Stimulated activated CD8-positive, alpha-beta memory T cell treated with anti-CD3 and anti-CD28 coated beads, Interleukin-4, amount 100 ng/mL, for 48 hours (primary cell): ENCODE data around the gene PTPRD.

Experiments
- DNase-seq: peaks from one replicate; pipeline ENCODE4 v3.0.0-alpha.2; 2020

The PTPRD gene

GRCh38 chr9:8850914-8851313, 1761.9 kb downstream of the PTPRD start:
- DNase-seq: no peak

GRCh38 chr9:8845808-8846207, 1767.0 kb downstream of the PTPRD start:
- DNase-seq: no peak

- no peak for DNase-seq
These were observed 1767.4 kb downstream of the PTPRD start for GRCh38 chr9:8845376-8845775.

- DNase-seq: no peak
These were observed 1768.3 kb downstream of the PTPRD start for GRCh38 chr9:8844549-8844948.

GRCh38 chr9:8842402-8843193, 1770.2 kb downstream of the PTPRD start:
- no peak for DNase-seq

GRCh38 chr9:8838136-8838535, 1774.7 kb downstream of the PTPRD start:
- DNase-seq: no peak

DNA sequence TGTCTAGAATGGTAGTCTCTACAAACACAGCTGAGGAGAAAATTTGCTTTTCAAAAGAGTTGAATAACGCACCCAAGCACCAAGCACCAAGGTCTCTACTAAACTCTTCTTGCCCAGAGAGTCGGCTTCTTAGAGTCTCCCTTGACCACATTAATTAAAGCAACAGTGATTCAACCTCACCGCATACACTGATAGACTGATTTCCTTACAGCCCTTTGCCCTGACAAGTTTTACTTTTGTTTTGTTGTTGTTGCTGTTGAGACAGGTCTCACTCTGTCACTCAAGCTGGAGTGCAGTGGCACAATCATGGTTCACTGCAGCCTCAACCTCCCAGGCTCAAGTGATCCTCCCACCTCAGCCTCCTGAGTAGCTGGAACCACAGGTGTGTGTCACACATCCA, 1777.5 kb downstream of the PTPRD start:
- no peak for DNase-seq

DNA sequence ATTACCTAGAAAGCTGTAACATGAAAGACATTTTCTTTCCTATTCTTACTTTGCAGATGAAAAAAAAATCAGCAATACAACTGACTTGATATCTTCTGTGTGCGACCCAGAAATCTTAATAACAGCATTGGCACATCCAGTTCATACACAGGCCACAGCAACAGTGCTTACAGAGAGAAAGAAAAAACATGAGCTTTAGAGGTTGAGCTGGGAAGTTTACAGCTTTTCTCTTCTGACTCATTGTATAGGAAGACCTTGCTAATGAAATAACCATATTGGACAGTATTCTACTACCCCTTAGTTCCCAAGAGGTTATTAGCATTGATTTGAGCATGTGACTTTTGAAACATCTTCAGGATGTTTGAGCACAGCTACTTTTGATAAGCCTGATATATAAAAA, 1779.8 kb downstream of the PTPRD start:
- DNase-seq: no peak

- DNase-seq: no peak
These were observed 1780.4 kb downstream of the PTPRD start for GRCh38 chr9:8832386-8832785.

- no peak for DNase-seq
These were observed 1781.2 kb downstream of the PTPRD start for GRCh38 chr9:8831568-8831967.

DNA sequence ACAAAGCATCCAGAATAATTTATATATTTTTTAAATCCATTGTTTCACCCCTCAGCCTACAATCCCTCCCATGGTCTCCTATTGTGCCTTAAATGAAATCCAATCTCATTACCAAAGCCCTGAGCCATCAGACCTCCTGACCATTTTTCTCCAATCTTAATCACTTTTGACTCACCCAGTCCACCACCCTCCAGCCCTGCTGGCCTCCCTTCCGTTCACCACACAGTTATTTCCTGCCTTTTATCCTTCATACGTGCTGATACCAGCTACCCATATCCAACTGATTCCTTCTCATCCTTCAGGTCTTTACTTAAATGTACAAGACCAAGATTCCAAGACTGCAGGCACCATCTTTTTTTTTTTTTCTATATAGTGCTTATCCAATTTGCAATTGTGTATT, 1786.5 kb downstream of the PTPRD start:
- no peak for DNase-seq

DNA sequence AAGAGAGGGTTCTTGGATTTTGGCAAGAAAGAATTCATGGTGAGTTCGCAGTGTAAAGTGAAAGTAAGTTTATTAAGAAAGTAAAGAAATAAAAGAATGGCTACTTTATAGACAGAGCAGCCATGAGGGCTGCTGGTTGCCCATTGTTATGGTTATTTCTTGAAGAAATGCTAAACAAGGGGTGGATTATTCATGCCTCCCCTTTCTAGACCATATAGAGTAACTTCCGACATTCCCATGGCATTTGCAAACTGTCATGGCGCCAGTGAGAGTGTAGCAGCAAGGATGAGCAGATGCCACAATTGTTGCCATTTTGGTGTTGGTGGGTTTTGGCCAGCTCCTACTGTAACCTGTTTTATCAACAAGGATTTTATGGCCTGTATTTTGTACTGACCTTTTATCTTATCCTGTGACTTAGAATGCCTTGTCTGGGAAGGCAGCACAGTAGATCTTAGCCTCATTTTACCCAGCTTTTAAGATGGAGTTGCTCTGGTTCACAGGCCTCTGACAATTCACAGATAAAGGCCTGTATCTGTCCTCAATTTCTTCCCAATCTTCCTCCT, 1787.1 kb downstream of the PTPRD start:
- no peak for DNase-seq

DNA sequence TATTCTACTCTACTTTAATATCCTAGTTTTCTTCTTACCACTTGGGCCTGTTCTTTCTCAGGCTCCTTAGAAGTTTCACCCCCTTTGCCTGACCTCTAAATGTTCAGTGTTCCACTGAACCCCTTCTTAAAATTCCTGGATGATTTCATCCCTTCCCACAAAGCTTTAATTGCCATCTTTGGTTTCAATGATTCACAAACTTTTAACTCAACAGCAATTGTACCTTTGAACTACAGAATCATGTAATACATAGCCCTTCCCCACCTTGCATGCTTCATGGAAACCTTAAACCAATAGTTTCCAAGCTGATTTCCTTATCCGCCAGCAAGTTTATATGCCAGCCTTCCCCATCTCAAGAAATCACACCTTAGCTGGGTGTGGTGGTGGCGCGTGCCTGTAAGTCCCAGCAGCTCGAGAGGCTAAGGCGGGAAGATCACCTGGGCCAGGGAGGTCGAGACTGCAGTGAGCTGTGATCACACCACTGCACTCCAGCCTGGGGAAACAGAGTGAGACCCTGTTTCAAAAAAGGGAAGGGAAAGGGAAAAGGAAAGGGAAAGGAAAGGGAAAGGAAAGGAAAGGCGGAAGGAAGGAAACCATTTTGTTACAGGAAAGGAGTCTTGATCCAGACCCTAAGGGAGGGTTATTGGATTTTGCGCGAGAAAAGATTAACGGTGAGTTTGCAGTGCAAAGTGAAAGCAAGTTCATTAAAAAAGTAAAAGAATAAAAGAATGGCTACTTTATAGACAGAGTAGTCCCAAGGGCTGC, 1789.5 kb downstream of the PTPRD start:
- no peak for DNase-seq

DNA sequence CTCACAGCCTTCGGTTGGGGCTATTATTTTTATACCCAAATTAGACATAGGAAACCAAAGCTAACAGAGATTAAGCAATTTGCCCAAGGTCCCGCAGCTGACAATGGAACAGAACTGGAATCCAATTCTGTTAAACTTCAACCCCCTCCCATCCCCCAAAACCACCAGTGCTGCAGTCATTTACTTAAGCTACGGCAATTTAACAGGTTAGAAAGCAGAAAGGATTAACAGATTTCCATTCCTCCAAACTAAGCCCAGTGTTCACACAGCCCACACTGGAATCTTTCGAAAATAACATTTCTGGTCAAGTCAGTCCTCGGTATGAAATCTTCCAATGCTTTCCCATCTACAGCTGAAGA, 1790.2 kb downstream of the PTPRD start:
- no peak for DNase-seq

GRCh38 chr9:8821910-8822666, 1790.7 kb downstream of the PTPRD start:
- no peak for DNase-seq

DNA sequence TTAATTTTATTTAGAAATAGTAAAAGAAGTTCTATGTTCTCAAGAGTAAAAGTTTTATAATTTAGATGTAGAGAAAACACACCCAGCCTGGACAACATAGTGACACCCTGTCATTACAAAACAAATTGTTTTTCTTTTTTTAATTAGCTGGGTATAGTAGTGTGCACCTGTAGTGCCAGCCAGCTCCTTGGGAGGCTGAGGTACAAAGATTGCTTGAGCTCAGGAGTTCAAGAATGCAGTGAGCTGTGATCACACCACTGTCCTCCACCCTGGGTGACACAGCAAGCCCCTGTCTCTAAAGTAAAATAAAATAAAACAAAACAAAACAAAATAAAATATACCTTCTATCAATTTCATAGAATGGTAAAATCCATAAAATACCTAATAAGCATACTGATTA, 1795.5 kb downstream of the PTPRD start:
- DNase-seq: no peak

GRCh38 chr9:8816361-8816760, 1796.4 kb downstream of the PTPRD start:
- DNase-seq: no peak

DNA sequence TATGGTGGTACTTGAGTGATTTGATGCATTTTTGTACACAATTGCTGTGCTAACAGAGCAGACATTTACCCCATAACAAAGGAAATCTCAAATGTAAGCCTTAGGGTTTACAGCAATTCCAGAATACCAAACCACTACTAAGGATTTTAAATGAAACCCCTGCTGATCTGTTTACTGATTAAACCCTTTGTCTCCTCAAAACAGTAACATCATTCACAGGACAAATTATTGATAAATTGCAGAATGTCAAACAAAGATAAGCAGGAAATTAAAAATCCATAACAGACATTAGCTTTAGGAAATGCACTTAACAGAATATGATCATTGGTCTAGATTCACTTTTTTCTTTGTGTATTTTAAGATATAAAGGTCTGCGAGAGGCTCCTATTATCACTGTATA, 1796.9 kb downstream of the PTPRD start:
- no peak for DNase-seq

GRCh38 chr9:8815219-8815618, 1797.6 kb downstream of the PTPRD start:
- no peak for DNase-seq

- DNase-seq: no peak
These were observed 1799.9 kb downstream of the PTPRD start for GRCh38 chr9:8812888-8813287.

DNA sequence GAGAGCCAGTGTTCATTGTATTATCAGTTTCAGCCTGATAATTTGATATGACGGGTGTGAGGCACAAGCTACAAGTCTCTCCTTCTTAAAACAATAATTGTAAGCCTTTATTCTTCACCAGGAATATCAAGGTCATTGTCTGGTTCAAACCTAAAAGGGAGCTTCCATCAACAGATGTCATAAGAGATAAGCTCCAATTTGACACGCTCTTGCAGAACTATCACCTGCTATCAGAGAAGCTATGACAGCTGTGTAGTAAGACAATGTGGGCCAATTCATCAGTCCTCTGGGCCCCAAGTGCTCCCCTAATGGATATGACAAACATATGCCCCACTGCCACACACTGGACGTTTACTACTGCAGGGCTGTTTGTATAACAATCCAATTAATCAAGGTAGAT, 1803.1 kb downstream of the PTPRD start:
- DNase-seq: no peak

GRCh38 chr9:8806150-8806549, 1806.7 kb downstream of the PTPRD start:
- DNase-seq: no peak

DNA sequence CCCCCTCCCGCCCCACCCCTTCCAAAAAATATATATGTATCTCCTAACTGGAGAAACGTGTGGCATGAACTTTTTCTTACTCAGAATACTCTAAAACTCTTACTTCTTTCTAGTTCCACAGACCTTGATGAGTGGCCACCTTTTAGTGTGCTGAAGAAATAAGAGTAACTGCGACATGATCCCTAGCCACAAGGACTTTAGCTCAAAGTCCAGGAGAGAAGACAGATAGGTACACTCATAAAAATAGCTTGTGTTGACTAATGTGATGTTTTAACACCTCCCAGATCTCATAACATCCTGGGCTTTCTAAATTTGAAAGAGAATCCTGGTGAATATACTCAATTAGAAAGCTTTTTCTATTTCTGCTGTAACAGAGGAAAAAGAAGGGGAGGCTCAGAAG, 1808.2 kb downstream of the PTPRD start:
- DNase-seq: no peak

- no peak for DNase-seq
These were observed 1810.6 kb downstream of the PTPRD start for GRCh38 chr9:8802242-8802641.
